ENCODE data around the gene HNRNPU.

DNA sequence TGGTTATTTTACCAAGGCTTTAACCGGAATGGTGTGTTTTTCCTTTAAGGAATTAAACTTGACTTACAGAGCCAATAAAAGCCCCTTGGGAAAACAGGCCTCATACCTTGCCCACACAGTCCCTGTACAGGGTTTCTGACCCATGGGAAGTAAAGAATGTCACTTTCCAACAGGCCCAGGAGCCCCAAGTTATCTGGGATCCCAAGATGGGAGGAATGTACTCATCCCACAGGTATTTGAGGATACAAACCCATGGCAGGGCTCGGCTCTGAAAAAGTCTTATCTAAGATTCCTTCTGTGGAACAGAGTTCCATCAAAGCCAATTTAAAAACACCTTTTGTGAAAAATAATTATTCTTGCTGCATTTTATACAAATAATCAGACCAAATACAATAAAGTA lies 44.2 kb downstream of the HNRNPU start:
- TF ChIP-seq MYNN (CRISPR knock-in tag; IDR thresholded peaks at IDR 0.05; ENCODE audit: low read depth) (no peak), SUZ12 (IDR thresholded peaks at IDR 0.05; ENCODE audit: low read depth, low read length) (no peak), TP53 (CRISPR knock-in tag; conservative IDR thresholded peaks at IDR 0.05) (no peak), SIN3A (IDR thresholded peaks at IDR 0.05; ENCODE audit: borderline replicate concordance, low read depth, low read length) (no peak)
- TF ChIP-seq, protein P1, sequence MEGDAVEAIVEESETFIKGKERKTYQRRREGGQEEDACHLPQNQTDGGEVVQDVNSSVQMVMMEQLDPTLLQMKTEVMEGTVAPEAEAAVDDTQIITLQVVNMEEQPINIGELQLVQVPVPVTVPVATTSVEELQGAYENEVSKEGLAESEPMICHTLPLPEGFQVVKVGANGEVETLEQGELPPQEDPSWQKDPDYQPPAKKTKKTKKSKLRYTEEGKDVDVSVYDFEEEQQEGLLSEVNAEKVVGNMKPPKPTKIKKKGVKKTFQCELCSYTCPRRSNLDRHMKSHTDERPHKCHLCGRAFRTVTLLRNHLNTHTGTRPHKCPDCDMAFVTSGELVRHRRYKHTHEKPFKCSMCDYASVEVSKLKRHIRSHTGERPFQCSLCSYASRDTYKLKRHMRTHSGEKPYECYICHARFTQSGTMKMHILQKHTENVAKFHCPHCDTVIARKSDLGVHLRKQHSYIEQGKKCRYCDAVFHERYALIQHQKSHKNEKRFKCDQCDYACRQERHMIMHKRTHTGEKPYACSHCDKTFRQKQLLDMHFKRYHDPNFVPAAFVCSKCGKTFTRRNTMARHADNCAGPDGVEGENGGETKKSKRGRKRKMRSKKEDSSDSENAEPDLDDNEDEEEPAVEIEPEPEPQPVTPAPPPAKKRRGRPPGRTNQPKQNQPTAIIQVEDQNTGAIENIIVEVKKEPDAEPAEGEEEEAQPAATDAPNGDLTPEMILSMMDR (CRISPR knock-in tag; IDR thresholded peaks at IDR 0.05): no peak
- TF ChIP-seq, protein P2, sequence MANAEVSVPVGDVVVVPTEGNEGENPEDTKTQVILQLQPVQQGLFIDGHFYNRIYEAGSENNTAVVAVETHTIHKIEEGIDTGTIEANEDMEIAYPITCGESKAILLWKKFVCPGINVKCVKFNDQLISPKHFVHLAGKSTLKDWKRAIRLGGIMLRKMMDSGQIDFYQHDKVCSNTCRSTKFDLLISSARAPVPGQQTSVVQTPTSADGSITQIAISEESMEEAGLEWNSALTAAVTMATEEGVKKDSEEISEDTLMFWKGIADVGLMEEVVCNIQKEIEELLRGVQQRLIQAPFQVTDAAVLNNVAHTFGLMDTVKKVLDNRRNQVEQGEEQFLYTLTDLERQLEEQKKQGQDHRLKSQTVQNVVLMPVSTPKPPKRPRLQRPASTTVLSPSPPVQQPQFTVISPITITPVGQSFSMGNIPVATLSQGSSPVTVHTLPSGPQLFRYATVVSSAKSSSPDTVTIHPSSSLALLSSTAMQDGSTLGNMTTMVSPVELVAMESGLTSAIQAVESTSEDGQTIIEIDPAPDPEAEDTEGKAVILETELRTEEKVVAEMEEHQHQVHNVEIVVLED (CRISPR knock-in tag; IDR thresholded peaks at IDR 0.05; ENCODE audit: borderline replicate concordance): no peak
- TF ChIP-seq, protein P3, sequence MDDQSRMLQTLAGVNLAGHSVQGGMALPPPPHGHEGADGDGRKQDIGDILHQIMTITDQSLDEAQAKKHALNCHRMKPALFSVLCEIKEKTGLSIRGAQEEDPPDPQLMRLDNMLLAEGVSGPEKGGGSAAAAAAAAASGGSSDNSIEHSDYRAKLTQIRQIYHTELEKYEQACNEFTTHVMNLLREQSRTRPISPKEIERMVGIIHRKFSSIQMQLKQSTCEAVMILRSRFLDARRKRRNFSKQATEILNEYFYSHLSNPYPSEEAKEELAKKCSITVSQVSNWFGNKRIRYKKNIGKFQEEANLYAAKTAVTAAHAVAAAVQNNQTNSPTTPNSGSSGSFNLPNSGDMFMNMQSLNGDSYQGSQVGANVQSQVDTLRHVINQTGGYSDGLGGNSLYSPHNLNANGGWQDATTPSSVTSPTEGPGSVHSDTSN (CRISPR knock-in tag; IDR thresholded peaks at IDR 0.05; ENCODE audit: borderline replicate concordance): no peak

Data from HepG2 (cell line).